ENCODE results near the gene CAND2.
"Not testable (repeated sequence)": the region's sequence is repeated elsewhere in the genome, so short reads cannot be mapped to it uniquely, and the experiment has no call there.

The CAND2 gene

GRCh38 chr3:12854565-12854964 is 58.1 kb downstream of the CAND2 start:
- no peak overlapping the region for H3K4me3 ChIP-seq (ENCODE audit: low read depth, low read length)

DNA sequence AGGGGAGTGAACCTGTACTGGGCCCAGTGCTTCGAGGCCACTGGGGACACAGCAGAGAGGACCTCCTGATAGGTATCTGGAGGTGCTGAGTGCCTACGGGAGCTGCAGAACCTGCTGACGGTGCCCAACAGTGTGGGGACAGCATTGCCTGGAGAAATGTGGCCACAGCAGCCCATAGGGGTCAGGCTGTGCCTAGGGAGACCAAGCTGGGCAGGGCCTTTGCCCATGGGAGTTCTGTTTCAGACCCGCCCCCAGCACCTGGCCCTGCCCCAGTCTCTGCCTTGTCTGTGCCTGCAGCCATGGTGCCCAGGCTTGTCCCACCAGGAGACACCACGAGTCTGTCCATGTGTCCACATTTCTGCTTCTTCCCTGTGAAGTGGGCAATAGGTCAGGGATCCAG is 60.1 kb downstream of the CAND2 start:
- H3K4me3 ChIP-seq (ENCODE audit: low read depth, low read length): no peak overlapping the region

DNA sequence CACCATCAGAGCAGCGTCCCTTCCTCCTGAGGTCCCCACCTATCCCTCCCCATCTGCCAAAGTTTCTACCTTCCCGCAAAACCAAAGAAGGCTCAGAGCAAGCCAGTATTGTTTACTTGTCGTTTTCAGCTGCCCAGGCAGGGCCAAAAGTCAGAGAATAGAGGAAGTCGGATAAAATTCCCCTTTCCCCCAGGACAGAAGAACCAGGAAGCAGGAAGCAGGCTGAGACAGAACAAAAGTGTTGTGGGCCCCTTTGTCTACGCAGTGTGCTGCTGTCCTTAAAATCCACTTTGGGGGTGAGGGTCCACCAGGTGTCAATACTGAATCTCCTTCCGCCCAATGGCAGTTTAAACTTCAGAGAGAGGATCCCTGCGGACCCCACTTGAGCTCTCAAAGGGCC is 63.4 kb downstream of the CAND2 start:
- H3K4me3 ChIP-seq (ENCODE audit: low read depth, low read length): no peak overlapping the region

GRCh38 chr3:12861611-12862010 is 65.1 kb downstream of the CAND2 start:
- no peak overlapping the region for H3K4me3 ChIP-seq (ENCODE audit: low read depth, low read length)

- no peak overlapping the region for H3K4me3 ChIP-seq (ENCODE audit: low read depth, low read length)
Measured at GRCh38 chr3:12862387-12862786, 65.9 kb downstream of the CAND2 start.

DNA sequence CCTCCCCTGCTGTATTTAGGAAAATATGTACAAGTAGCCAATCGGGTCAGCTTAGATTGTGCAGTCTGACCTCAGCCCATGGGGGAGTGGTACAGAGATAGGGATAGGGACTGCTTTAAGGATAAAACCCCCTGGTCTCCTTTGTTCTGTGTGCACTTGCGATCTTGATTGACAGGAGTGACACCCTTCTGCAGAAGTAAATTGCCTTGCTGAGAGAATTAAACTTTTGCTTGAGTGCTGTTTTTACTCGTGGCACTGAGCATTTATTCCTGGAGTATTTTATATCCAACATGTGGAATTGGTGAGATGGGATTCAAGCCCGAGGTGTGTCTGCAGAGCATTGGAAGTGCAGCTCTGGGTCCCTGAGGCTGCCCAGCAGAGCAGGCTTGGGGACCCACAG is 68.8 kb downstream of the CAND2 start:
- no peak overlapping the region for H3K4me3 ChIP-seq (ENCODE audit: low read depth, low read length)

GRCh38 chr3:12866836-12867235 is 70.4 kb downstream of the CAND2 start:
- H3K4me3 ChIP-seq (ENCODE audit: low read depth, low read length): no peak overlapping the region

DNA sequence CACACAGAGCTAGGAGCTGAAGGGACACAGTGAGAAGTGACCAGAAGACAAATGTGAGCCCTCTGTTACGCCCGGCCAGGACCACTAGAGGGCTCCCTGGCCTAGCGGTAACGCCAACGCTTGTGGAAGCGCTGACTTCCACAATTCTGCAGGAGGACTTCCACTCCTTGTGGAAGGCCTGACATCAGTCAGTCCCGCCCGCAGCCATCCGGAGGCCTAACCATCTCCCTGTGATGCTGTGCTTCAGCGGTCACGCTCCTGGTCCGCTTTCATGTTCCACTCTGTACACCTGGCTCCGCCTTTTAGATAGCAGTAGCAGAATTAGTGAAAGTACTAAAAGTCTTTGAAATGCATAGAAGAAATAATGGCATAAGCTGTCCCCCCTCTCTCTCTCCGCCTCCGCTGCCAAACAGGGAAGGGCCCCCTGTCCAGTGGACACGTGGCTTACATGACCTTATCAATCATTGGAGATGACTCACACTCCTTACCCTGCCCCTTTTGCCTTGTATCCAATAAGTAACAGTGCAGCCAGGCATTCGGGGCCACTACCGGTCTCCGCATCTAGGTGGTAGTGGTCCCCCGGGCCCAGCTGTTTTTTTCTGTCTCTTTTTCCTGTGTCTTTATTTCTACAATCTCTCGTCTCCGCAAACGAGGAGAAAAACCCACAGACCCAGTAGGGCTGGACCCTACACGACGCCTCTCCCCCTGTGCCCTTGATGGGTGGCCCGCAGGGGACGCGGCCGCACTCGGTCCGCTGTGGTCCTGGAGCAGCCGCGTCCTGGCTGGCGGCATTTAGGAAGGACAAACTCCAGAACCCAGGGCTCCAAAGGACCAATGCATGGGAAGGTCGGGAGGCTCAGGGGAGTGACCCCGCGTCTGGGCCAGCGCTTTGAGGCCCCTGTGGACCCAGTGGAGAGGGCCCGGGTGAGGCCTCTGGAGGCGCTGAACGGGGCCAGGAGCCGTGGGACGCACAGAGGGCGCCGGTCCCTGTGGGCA is 71.9 kb downstream of the CAND2 start:
- peak overlapping the region; percentile 47 for H3K4me3 ChIP-seq (ENCODE audit: low read depth, low read length)

DNA sequence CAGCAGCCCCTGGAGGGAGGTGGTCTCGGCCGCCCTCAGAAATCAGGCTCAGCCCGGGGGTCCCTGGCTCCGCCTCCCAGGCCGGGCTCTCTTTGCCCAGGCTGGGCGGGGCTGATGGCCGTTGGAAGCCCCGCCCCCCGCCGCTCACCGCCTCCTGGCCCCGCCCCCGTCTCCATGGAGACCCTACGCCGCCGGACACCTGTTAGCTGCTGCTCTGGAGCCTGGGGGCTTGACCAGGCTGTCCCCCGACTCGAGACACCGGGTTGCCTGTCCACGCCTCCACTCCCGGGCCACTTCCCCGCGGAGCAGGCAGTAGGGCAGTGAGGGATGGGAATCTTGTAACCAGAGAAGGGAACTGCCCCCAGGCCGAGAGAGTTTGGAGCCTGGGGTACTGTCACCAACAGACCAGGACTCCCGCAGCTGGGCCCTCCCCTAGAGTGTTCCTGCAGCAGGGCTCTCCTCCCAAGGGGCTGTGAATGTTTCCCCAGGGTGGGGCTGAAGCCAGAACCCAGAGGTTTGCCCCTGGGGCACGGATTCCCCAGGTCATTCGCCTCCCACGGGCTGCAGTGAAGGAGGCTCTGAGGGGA is 72.6 kb downstream of the CAND2 start:
- peak overlapping the region; percentile 47 for H3K4me3 ChIP-seq (ENCODE audit: low read depth, low read length)

DNA sequence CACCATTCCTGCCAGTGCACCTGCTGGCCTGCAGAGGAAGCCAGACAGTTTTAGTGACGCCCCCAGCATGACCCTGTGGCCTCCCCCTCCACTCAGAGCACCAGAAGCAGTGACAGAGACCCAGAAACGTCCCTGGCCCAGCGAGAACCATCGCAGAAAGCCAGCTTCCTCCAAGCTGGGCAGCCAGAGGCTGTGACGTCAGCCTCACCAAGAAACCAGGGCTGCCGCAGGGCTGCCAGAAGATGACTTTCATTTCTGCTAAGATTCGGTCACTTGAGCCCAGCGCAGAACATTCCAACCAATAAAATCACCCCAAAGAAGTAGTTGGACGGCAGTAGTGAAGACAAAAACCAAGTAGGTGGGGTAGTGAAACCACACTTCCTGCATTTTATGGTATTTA is 74.5 kb downstream of the CAND2 start:
- no peak overlapping the region for H3K4me3 ChIP-seq (ENCODE audit: low read depth, low read length)

GRCh38 chr3:12871404-12871983 is 75.0 kb downstream of the CAND2 start:
- H3K4me3 ChIP-seq (ENCODE audit: low read depth, low read length): no peak overlapping the region

DNA sequence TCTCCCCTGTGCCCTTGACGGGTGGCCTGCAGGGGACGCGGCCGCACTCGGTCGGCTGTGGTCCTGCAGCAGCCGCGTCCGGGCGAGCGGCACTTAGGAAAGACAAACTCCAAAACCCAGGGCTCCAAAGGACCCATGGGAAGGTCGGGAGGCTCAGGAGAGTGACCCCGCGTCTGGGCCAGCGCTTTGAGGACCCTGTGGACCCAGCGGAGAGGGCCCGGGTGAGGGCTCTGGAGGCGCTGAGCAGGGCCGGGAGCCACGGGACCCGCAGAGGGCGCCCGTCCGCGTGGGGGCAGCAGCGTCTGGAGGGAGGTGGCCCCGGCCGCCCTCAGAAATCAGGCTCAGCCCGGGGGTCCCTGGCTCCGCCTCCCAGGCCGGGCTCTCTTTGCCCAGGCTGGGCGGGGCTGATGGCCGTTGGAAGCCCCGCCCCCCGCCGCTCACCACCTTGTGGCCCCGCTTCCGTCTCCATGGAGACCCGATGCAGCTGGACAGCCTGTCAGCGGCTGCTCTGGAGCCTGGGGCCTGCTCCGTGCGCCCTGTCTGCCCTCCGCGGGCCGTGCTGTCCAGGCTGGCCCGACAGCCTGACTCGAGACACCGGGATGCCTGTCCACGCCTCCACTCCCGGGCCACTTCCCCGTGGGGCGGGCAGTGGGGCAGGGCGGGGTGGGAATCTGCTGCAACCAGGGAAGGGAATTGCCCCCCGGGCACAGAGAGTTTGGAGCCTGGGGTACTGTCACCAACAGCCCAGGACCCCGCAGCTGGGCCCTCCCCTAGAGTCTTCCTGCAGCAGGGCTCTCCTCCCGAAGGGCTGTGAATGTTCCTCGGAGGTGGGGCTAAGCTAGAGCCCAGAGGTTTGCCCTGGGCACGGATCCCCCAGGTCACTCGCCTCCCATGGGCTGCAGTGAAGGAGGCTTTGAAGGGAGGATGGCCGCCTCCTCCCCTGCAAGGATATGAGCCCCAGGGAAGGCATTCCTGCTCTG is 79.7 kb downstream of the CAND2 start:
- H3K4me3 ChIP-seq (ENCODE audit: low read depth, low read length): peak overlapping the region; percentile 21

- no peak overlapping the region for H3K4me3 ChIP-seq (ENCODE audit: low read depth, low read length)
Measured at GRCh38 chr3:12877040-12877439, 80.6 kb downstream of the CAND2 start.

DNA sequence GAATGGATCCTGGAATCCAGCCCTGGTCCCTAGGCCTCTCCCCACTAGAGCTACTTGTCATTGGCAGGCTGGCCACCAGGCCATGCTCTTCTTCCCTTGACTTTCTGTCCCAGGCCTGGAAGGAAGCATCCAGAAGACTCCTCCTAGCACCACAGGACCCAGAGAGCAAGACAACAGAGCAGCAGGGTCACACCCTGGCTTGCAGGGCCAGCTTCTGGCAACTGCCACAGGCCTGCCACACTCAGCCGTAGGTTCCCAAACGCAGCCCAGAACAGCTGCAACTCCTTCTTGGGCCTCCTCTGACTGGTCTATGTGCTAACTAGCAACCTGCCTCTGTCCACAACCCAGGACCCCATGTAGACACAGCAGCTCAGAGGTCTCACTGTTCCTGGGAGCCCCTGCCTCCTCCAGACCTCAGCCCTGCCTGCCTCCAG is 81.7 kb downstream of the CAND2 start:
- H3K4me3 ChIP-seq (ENCODE audit: low read depth, low read length): no peak overlapping the region

DNA sequence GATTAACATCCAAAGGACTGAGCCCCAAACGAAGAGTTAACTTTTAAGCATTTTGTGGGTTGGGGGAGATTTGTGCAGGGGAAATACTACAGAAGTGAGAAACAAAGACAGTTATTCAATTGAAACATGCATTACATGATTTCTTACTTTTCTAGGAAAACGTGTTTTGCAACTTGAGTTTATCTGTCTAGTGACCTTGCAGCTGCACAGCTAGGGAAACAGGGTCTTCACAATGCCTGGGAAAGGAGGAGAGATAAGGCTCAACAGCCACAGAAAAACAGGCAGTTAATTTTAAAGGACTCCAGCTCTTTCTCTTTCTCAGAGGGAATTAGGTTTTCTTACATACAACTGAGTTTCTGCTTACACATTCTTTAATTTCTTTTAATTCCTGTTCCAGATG is 82.3 kb downstream of the CAND2 start:
- not testable (repeated sequence) for H3K4me3 ChIP-seq (ENCODE audit: low read depth, low read length)

- H3K4me3 ChIP-seq (ENCODE audit: low read depth, low read length): no peak overlapping the region
Measured at GRCh38 chr3:12879191-12879815, 82.8 kb downstream of the CAND2 start.

DNA sequence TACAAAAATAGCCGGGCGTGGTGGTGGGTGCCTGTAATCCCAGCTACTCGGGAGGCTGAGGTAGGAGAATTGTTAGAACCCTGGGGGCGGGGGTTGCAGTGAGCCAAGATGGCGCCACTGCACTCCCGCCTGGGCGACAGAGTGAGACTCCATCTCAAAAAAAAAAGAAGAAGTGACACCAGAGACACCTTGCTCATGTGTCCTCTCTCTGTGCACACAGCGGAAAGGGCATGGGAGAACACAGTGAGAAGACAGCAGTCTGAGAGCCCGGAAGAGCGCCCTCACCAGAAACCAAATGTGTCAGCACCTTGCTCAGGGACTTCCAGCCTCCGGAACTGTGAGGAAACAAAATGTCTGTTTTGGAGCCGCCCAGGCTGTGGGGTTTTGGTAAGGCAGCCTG is 85.4 kb downstream of the CAND2 start:
- H3K4me3 ChIP-seq (ENCODE audit: low read depth, low read length): not testable (repeated sequence)

DNA sequence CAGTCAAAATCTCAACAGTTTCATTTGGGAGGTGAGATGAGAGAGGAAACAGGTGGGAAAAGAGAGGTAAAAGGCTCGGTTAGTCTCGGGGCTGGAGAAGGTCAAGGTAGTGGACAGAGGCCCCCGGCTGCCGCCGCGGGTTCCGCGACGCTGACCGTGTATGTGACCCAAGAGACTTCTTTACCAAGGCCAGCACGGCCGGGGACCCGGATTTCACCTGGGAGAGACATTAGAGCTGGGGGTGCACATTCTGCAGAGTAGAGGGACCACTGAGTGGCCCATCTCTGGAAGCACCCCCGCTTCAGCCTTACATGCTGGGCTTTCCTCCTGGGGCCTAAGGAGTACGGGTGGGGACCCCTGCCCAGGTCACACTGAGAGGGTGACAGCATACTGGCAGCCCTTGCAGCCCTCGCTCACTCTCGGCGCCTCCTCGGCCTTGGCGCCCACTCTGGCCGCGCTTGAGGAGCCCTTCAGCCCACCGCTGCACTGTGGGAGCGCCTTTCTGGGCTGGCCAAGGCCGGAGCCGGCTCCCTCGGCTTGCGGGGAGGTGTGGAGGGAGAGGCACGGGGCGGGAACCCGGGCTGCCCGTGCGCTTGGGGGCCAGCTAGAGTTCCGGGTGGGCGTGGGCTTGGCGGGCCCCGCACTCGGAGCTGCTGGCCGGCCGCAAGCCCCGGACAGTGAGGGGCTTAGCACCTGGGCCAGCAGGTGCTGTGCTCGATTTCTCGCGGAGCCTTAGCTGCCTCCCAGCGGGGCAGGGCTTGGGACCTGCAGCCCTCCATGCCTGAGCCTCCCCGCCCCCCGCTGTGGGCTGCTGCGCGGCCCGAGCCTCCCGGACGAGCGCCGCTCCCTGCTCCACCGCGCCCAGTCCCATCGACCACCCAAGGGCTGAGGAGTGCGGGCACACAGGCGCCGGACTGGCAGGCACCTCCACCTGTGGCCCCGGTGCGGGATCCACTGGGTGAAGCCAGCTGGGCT is 86.1 kb downstream of the CAND2 start:
- no peak overlapping the region for H3K4me3 ChIP-seq (ENCODE audit: low read depth, low read length)

DNA sequence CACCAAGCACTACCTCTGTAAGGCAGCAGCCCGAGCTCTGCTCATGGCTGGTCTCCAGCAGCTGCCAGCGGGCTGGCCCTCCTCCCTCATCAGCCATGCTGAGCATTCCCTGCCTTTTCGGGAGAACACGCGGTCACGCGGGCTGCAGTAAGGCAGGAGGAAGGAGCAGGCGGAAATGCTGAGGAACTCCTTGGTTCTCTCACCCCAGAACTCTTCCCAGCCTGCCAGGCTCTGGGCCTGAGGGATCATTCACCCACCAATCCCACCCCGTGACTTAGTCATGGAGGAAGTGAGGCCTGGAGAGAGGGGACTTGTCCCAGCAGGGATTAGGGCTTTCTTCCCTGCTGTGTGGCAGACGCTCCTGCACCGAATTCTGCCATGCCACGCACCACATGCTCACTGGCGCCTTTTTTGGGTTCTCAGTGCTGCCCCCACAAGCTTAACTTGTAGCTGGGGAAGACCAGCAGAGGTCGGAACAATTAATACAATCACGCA is 87.8 kb downstream of the CAND2 start:
- H3K4me3 ChIP-seq (ENCODE audit: low read depth, low read length): no peak overlapping the region
